DOHH2 (cell line): Measurements from ENCODE around the gene PRELID2.

Experiments used
- EZH2phosphoT487 ChIP-seq: fragments of 200-600 bp; sonication (generic); IDR thresholded peaks from 2 replicates; pipeline ENCODE4 v1.6.1; 2017; ENCODE audit warnings: borderline replicate concordance, mild to moderate bottlenecking, antibody characterized with exemption, low read length, moderate library complexity, mixed read lengths
- TF ChIP-seq, protein P1 (sequence below): fragments of 200-600 bp; sonication (generic); IDR thresholded peaks from one replicate; pipeline ENCODE4 v1.5.1; 2014; ENCODE audit warnings: antibody characterized with exemption, mild to moderate bottlenecking, low read depth, low read length; ENCODE audit not compliant: poor library complexity, severe bottlenecking

- TF ChIP-seq, protein P1, sequence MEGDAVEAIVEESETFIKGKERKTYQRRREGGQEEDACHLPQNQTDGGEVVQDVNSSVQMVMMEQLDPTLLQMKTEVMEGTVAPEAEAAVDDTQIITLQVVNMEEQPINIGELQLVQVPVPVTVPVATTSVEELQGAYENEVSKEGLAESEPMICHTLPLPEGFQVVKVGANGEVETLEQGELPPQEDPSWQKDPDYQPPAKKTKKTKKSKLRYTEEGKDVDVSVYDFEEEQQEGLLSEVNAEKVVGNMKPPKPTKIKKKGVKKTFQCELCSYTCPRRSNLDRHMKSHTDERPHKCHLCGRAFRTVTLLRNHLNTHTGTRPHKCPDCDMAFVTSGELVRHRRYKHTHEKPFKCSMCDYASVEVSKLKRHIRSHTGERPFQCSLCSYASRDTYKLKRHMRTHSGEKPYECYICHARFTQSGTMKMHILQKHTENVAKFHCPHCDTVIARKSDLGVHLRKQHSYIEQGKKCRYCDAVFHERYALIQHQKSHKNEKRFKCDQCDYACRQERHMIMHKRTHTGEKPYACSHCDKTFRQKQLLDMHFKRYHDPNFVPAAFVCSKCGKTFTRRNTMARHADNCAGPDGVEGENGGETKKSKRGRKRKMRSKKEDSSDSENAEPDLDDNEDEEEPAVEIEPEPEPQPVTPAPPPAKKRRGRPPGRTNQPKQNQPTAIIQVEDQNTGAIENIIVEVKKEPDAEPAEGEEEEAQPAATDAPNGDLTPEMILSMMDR: no peak
- no peak for TF ChIP-seq EZH2phosphoT487
These were observed 22.3 kb downstream of the PRELID2 start for GRCh38 chr5:145812877-145813276.
